HG03558 (cell line): ENCODE results near the gene HLF.

Experiments
- ATAC-seq: cut with Tn5 transposase; IDR thresholded peaks from one replicate; pipeline ENCODE4 v1.9.1; 2021; ENCODE audit warnings: moderate number of reproducible peaks; ENCODE audit not compliant: unreplicated experiment; ENCODE audit errors: extremely low read depth

Gene HLF

GRCh38 chr17:55249861-55250260, 14.9 kb upstream of the HLF start:
- no peak for ATAC-seq

DNA sequence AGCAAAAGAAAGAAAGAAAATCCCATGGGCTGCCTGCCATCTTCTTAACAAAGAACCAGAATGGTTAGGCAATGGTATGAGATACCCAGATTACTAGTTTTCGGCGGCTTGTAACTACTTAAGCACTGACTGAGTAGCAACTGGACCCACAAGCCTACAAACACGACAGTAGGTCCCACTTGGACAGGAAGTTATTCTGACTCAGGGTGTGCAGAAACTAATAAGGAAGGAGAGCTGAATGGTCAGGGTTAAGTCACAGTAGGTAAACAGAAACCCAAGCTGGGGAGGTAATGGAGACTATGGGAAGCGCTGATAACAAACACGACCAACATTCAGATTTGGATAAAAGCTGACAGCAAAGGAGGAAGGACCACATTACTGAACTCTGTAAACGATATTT, 10.4 kb upstream of the HLF start:
- no peak for ATAC-seq

- no peak for ATAC-seq
Measured at GRCh38 chr17:55258578-55259135, 6.1 kb upstream of the HLF start.

GRCh38 chr17:55259684-55260111, 5.1 kb upstream of the HLF start:
- no peak for ATAC-seq

GRCh38 chr17:55261311-55261710, 3.4 kb upstream of the HLF start:
- no peak for ATAC-seq

DNA sequence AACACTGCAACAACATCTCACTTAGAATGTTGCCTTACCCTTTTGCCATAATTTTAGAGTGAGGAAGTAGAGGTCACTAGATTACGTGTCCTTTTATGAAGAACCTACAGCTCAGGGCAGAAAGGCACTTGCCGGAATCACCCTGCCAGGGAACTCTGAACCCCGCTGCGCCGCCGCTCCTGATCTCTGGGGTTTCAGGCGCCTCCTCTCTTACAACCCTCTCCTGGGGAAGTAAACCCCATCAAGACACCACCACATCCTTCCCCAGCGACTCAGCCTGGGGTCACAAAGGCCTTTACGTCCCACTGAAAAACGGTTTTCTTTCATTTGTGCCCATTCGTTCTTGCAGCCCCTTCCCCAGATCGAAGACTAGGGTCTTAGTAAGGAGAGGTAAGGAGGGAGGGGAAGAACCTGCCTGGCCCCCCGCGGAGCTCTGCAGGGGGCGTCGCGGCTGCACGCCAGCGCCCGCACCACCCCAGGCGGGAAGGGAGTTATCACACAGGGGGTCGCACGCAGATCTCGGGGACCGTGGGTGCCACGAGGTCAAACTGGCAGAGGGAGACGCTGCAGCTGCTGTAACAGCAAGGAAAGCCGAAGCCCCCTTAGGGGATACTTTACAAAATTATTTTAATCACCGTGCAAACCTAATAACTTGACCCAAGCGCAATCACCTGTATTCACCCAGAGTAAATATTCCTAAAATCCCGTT, 1.0 kb upstream of the HLF start:
- ATAC-seq: no peak

DNA sequence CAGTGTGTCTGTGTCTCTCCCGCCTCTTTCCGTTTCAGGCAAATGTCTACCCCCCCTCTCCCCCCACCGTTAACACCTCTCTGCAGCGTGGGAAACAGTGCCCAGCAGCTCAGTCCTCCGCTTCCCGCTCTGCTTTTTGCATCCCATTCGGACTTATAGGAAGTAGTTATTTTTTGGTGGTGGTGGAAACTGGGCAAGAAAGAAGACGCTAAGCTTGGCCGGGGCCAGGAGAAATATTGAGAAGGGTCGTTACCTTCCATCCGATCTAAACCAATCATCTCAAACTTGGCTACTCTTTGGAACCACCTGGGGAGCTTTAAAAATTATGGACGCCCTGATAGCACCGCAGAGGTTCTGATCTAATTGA, 499 bp upstream of the HLF start:
- ATAC-seq: no peak

GRCh38 chr17:55265311-55266021, 706 bp downstream of the HLF start:
- ATAC-seq: no peak

GRCh38 chr17:55266051-55266957, 1.5 kb downstream of the HLF start:
- ATAC-seq: no peak

DNA sequence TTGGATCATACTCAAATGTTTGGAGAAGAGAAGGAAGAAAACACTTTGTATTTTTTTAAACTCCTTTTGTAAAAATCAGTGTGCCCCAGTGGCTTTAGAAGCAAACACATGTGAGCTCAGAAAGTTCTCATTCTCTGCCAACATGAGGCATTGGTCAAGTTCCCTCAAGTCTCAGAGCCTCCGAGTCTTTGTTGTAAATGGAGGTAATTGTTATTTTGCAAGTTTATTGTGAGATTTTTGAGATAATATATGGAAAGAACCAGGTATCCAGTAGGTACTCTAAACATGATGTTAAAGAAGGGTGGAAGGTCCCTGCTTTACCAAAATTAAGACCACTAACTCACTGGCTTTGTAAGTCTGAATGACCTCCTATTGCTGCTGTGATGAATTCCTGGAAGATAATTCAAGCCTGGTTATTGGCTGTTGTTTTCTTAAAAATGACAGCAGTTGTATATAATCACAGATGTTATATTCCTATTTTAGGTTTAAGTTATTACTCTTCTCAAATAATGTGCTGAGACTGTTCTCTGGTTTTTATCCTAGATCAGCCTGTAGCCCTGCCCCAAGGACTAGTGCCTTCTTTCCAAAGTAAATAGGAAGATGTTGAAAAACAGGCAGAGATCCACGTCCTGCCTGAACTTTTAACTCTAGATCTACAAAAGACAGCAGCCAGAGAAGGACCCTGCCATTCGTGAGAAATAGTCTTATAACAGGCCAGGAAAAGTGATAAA, 2.4 kb downstream of the HLF start:
- no peak for ATAC-seq

- ATAC-seq: no peak
Measured at GRCh38 chr17:55267777-55268648, 3.3 kb downstream of the HLF start.

DNA sequence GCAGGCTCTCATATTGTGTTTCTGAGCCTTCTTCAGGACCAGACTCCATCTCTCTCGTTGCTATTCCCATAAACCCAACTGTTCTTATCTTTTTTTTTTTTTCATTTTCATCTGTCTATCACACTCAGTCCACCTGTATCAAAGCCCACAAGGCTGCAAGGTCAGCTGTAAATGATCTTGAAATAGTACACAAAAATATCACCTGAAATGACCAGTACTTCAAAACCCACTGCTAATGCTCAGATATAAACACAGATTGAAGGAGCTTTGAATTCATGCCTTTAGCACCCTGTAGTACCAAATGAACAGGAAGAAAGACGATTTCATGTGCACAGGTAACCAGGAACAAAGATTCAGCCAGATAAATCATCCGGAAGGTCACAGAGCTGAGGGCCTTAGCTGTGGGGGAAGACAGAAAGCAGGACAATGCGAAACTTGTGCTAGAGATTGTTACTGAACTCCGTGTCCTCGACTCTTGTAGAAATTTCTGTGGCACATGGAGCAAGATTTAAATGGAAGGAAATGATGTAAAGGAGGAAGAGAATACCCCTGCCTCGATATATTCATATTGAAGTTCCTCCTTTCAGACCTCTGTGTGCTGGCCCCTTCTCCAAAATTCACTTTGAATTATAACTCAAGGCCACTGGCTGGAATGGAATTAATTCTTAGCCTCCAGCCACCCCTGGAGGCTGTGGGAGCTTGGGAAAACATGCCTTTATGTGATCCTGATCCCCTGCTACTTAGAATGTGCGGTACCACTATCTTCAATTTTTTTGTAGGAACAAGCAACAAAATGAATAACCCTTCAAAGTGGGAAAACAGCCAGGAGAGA, 4.1 kb downstream of the HLF start:
- ATAC-seq: no peak

- ATAC-seq: no peak
Measured at GRCh38 chr17:55269894-55270293, 5.1 kb downstream of the HLF start.

- no peak for ATAC-seq
Measured at GRCh38 chr17:55271223-55271571, 6.4 kb downstream of the HLF start.

DNA sequence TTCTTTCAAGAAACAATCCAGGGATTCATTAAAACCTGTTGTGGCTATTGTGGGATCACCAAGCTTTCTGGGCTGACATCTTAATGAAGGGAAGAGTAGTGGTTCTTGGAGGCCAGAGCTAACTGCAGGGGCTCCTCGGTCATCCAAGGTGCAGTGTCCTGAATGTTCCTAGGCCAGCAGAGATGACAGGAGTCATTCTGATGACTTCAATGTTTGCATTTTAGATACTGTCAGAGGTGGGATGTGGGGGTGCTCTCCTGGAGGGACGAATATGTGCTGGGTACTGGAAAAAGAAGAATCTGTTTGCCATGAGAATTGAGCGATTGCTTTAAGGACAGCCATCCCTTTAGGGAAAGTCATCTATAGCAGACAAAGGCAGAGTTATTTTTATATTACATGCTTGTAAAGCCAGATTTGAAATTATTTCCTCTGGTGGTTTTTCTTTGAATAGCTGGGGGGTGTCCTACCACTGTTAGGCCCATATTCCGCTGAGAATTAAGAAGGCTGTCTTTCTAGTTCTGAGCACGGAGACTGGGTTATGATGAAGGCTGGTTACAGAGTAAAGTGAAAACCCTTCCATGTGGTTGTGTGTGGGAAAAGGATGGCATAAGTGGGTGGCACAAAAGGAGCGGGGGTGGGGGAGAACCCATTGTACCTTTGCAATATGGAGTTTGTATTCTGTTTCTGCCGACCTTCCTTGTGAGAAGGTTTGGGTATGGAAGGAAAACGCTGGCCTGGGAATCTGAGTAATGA, 7.4 kb downstream of the HLF start:
- no peak for ATAC-seq

GRCh38 chr17:55272711-55273578, 8.2 kb downstream of the HLF start:
- ATAC-seq: no peak
